SU-DHL-6 (cell line): ENCODE data around the gene ISX.

Experiments
- H2AFZ ChIP-seq: fragments of 200-600 bp; sonication (generic); 2 replicates; pipeline ENCODE4 v1.6.1; 2014; ENCODE audit warnings: low read depth, mild to moderate bottlenecking, moderate library complexity, mixed read lengths, antibody characterized with exemption, low read length; ENCODE audit not compliant: severe bottlenecking
- H3F3A ChIP-seq: fragments of 200-600 bp; shearing (Covaris generic); 2 replicates; pipeline ENCODE4 v1.6.0; 2016; ENCODE audit warnings: antibody characterized with exemption, mild to moderate bottlenecking; ENCODE audit not compliant: insufficient read depth
- H3K27ac ChIP-seq: fragments of 200-600 bp; sonication (generic); 2 replicates; pipeline ENCODE4 v1.5.1; 2016; ENCODE audit warnings: low read depth, mild to moderate bottlenecking, low read length, moderate library complexity, mixed read lengths
- H3K27me3 ChIP-seq: fragments of 200-600 bp; sonication (generic), shearing (Covaris generic); 2 replicates; pipeline ENCODE4 v1.6.0; 2014; ENCODE audit warnings: mild to moderate bottlenecking, low read length
- H3K36me3 ChIP-seq: fragments of 200-600 bp; sonication (generic); 2 replicates; pipeline ENCODE4 v1.6.1; 2014; ENCODE audit warnings: mild to moderate bottlenecking, low read length, mixed read lengths
- H3K4me2 ChIP-seq: fragments of 300-600, 200-600 bp; shearing (Covaris generic), sonication (generic); 2 replicates; pipeline ENCODE4 v1.6.0; 2014; ENCODE audit warnings: low read length, low read depth, mild to moderate bottlenecking; ENCODE audit not compliant: poor library complexity, severe bottlenecking
- H3K4me3 ChIP-seq: fragments of 200-600 bp; sonication (generic); 2 replicates; pipeline ENCODE4 v1.5.1; 2014; ENCODE audit warnings: antibody characterized with exemption, low read length, mild to moderate bottlenecking, mixed read lengths; ENCODE audit not compliant: insufficient read depth, poor library complexity, severe bottlenecking
- H3K79me2 ChIP-seq: fragments of 200-600 bp; sonication (generic); 2 replicates; pipeline ENCODE4 v1.6.1; 2014; ENCODE audit warnings: mild to moderate bottlenecking, low read length, moderate library complexity; ENCODE audit not compliant: insufficient read depth
- H3K9ac ChIP-seq: fragments of 200-600 bp; sonication (generic); 2 replicates; pipeline ENCODE4 v1.7.0; 2014; ENCODE audit warnings: mild to moderate bottlenecking, low read length
- H3K9me2 ChIP-seq: fragments of 200-600 bp; sonication (generic); replicated peaks from 2 replicates; pipeline ENCODE4 v1.6.1; 2014; ENCODE audit warnings: low read length; ENCODE audit not compliant: insufficient read depth
- H3K9me3 ChIP-seq: fragments of 200-600 bp; sonication (generic); 2 replicates; pipeline ENCODE4 v1.6.1; 2014; ENCODE audit warnings: low read length, mixed read lengths; ENCODE audit not compliant: insufficient read depth
- H4K20me1 ChIP-seq: fragments of 200-600 bp; sonication (generic); 2 replicates; pipeline ENCODE4 v1.6.1; 2014; ENCODE audit warnings: low read depth, mild to moderate bottlenecking, antibody characterized with exemption, low read length, moderate library complexity, mixed read lengths
- CTCF ChIP-seq: fragments of 200-600 bp; sonication (generic); IDR thresholded peaks from one replicate; pipeline ENCODE4 v1.5.1; 2017; ENCODE audit warnings: antibody characterized with exemption, mild to moderate bottlenecking, low read length, moderate library complexity; ENCODE audit not compliant: insufficient read depth, poor library complexity, severe bottlenecking
- EZH2phosphoT487 ChIP-seq: fragments of 200-600 bp; sonication (generic), shearing (Covaris generic); conservative IDR thresholded peaks from 2 replicates; pipeline ENCODE4 v1.6.1; 2018; ENCODE audit warnings: mild to moderate bottlenecking, antibody characterized with exemption, low read length, moderate library complexity, mixed read lengths

The ISX gene

GRCh38 chr22:35054064-35054463 is 11.9 kb upstream of the ISX start:
- Histone ChIP-seq H4K20me1 (no peaks in the 10 kb centered on the region), H3K4me3 (no peak overlapping the region), H3K4me2 (no peak overlapping the region), H2AFZ (no peak overlapping the region), H3K79me2 (no peaks in the 10 kb centered on the region), H3F3A (no peaks in the 10 kb centered on the region), H3K9me3 (0 out of 2 replicates have a peak, but pooled peaks cover 8% of the 10 kb centered on the region), H3K27me3 (no peaks in the 10 kb centered on the region), H3K9me2 (no peaks in the 10 kb centered on the region), H3K9ac (no peak overlapping the region), H3K36me3 (no peaks in the 10 kb centered on the region), H3K27ac (no peak overlapping the region)
- TF ChIP-seq CTCF, result no peak

- no peaks in the 10 kb centered on the region for H3F3A ChIP-seq
- TF ChIP-seq EZH2phosphoT487, result no peak
- no peak for TF ChIP-seq CTCF
Observed at GRCh38 chr22:35056486-35056885, 9.5 kb upstream of the ISX start.

GRCh38 chr22:35057155-35057554 is 8.8 kb upstream of the ISX start:
- H3K9ac ChIP-seq, result no peak overlapping the region
- H3F3A ChIP-seq, result no peaks in the 10 kb centered on the region
- H3K79me2 ChIP-seq, result no peaks in the 10 kb centered on the region
- no peaks in the 10 kb centered on the region for H4K20me1 ChIP-seq
- no peak overlapping the region for H3K4me3 ChIP-seq
- no peaks in the 10 kb centered on the region for H3K9me2 ChIP-seq
- H2AFZ ChIP-seq, result no peak overlapping the region
- no peak overlapping the region for H3K27ac ChIP-seq
- H3K9me3 ChIP-seq, result 0 out of 2 replicates have a peak, but pooled peaks cover 8% of the 10 kb centered on the region
- no peak overlapping the region for H3K4me2 ChIP-seq
- H3K27me3 ChIP-seq, result no peaks in the 10 kb centered on the region
- no peaks in the 10 kb centered on the region for H3K36me3 ChIP-seq
- TF ChIP-seq EZH2phosphoT487 (no peak), CTCF (no peak)

More at GRCh38 chr22:35056486-35056885, 9.5 kb upstream of the ISX start:
- Histone ChIP-seq H3K27me3 (no peaks in the 10 kb centered on the region), H3K4me2 (no peak overlapping the region), H2AFZ (no peak overlapping the region), H3K9ac (no peak overlapping the region), H3K79me2 (no peaks in the 10 kb centered on the region), H4K20me1 (no peaks in the 10 kb centered on the region), H3K4me3 (no peak overlapping the region), H3K36me3 (no peaks in the 10 kb centered on the region), H3K9me3 (0 out of 2 replicates have a peak, but pooled peaks cover 8% of the 10 kb centered on the region), H3K9me2 (no peaks in the 10 kb centered on the region), H3K27ac (no peak overlapping the region)
